ENCODE results near the gene UBR4. TPM values are rescaled to one million over a fixed set of nuclear protein-coding genes. Genes with fewer than 3 reads are reported as not detected.
A peak's percentile ranks its signal among the peaks of the same experiment; 100 is the strongest.

Gene UBR4
- total and polyA plus RNA-seq, 10 of the 15 experiments (the other 5 are each of a cell fraction or from before 2014, with no cell fraction given), result 34.2 to 124 (median 56.2) TPM

DNA sequence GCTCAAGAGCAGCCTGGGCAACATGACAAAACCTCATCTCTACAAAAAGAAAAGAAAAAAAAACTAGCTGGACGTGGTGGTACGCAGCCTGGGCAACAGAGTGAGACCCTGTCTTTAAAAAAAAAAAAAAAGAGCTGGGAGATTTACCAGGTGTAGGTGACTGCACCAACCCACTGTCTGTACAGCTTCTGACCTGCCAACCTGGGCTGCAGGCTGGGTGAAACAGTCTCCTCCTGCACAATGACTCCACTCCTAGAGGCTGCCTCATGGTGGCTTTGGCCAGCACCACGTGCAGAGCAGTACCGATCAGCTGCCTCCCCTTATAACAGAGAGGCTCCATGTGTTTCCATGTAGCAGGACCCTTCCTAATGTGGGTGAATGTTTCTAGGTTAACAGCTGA is 45.2 kb upstream of the UBR4 start:
- Histone ChIP-seq H3K79me2 (ENCODE audit: control insufficient read depth, insufficient read depth, low read length) (peaks cover 48% of the 10 kb centered on the region), H3K27ac (ENCODE audit: control insufficient read depth, insufficient read depth) (no peak overlapping the region), H3K9me3 (replicated peaks; ENCODE audit: control insufficient read depth, insufficient read depth, low read length) (no peaks in the 10 kb centered on the region), H3K9ac (ENCODE audit: control insufficient read depth, insufficient read depth, low read length) (no peak overlapping the region), H3K36me3 (ENCODE audit: control insufficient read depth in 2 of 2, insufficient read depth in 2 of 2, low read length in 1 of 2) (peaks cover 28% of the 10 kb centered on the region in 2 experiments), H2AFZ (ENCODE audit: control insufficient read depth, low read depth, low read length) (no peak overlapping the region), H4K20me1 (ENCODE audit: control insufficient read depth, insufficient read depth) (peaks cover 3% of the 10 kb centered on the region; the same call in 1 of the 2 replicates), H3K27me3 (replicated peaks in 1 of 2; ENCODE audit: control insufficient read depth in 2 of 2, insufficient read depth in 2 of 2, low read length in 1 of 2) (no peaks in the 10 kb centered on the region), H3K4me3 (no peak overlapping the region), H3K4me1 (ENCODE audit: control insufficient read depth, insufficient read depth, low read length) (peaks cover 6% of the 10 kb centered on the region), H3K4me2 (ENCODE audit: control insufficient read depth, insufficient read depth) (no peak overlapping the region)
- CTCF ChIA-PET, result no interaction called here
- SMC1A ChIA-PET (ENCODE audit: uncharacterized antibody, unreplicated experiment), result interaction anchor here (0.6 kb wide), 1 partner anchor 38 kb away, joined by 3 read pairs; no protein-coding TSS in a partner anchor
- BruUV-seq (replicated peaks), result no TSS peak
- TF ChIP-seq LARP7 (IDR thresholded peaks at IDR 0.05), result no peak
- 89% methylated on average over 2 of the region's 4 CpGs for WGBS (ENCODE audit: insufficient coverage, insufficient replicate concordance, low lambda C conversion rate, missing lambda C conversion rate)
- RAD21 ChIA-PET (ENCODE audit: unreplicated experiment), result no interaction called here
- in situ Hi-C loops (cut with MboI), result no loop called here
- intact Hi-C loops (cut with micrococcal nuclease; ENCODE audit: unreplicated experiment), result no loop called here
- no peak for DNase-seq (ENCODE audit: low read depth, low spot score)
- ATAC-seq, result no peak
- no peak for FAIRE-seq
- POLR2A ChIA-PET, result interaction anchor here (0.6 kb wide), 1 partner anchor 55 kb away, joined by 3 read pairs; no protein-coding TSS in a partner anchor

DNA sequence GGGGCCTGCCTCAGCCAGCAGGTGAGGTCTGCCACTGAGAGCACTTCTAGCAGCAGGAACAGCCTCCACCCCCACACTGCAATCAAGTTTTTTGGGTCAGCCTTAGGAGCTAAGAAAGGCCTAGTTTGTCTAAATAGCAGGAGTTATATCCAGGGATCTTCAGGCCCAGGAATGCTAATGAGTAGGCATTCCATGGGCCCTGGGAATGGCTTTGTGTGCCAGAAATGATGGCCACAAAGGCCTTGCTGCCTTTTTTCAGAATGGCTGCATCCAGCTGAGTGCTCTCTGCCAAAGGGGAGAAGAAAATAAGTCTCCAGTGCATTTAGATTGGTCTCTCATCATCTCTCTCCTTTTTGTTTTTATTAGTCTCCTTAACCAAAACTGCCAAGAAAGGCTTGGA is 44.4 kb upstream of the UBR4 start:
- FAIRE-seq (no peak), ATAC-seq (no peak), DNase-seq (ENCODE audit: low read depth, low spot score) (no peak)
- Histone ChIP-seq H2AFZ (ENCODE audit: control insufficient read depth, low read depth, low read length) (no peak overlapping the region), H3K4me3 (no peak overlapping the region; the same call in 1 of the 2 replicates), H3K27me3 (replicated peaks in 1 of 2; ENCODE audit: control insufficient read depth in 2 of 2, insufficient read depth in 2 of 2, low read length in 1 of 2) (no peaks in the 10 kb centered on the region), H3K9ac (ENCODE audit: control insufficient read depth, insufficient read depth, low read length) (peak overlapping the region; percentile 5; the same call in 1 of the 2 replicates), H3K36me3 (ENCODE audit: control insufficient read depth in 2 of 2, insufficient read depth in 2 of 2, low read length in 1 of 2) (peaks cover 21 to 22% of the 10 kb centered on the region in 2 experiments), H3K79me2 (ENCODE audit: control insufficient read depth, insufficient read depth, low read length) (peaks cover 54% of the 10 kb centered on the region), H4K20me1 (ENCODE audit: control insufficient read depth, insufficient read depth) (peaks cover 3% of the 10 kb centered on the region; the same call in 1 of the 2 replicates), H3K9me3 (replicated peaks; ENCODE audit: control insufficient read depth, insufficient read depth, low read length) (no peaks in the 10 kb centered on the region), H3K4me2 (ENCODE audit: control insufficient read depth, insufficient read depth) (peak overlapping the region; percentile 21; the same call in 1 of the 2 replicates), H3K27ac (ENCODE audit: control insufficient read depth, insufficient read depth) (no peak overlapping the region), H3K4me1 (ENCODE audit: control insufficient read depth, insufficient read depth, low read length) (peaks cover 12% of the 10 kb centered on the region)
- intact Hi-C loops (cut with micrococcal nuclease; ENCODE audit: unreplicated experiment) (loop anchor here (5.0 kb wide), 2 partner anchors 58 to 398 kb away; partner anchors contain the start of genes AKR7A2 and SLC66A1), in situ Hi-C loops (cut with MboI) (no loop called here)
- ChIA-PET RAD21 (ENCODE audit: unreplicated experiment) (no interaction called here), POLR2A (no interaction called here), CTCF (no interaction called here), SMC1A (ENCODE audit: uncharacterized antibody, unreplicated experiment) (no interaction called here)
- no TSS peak for BruUV-seq (replicated peaks)
- TF ChIP-seq BRCA1 (IDR thresholded peaks at IDR 0.05; ENCODE audit: low read depth, low read length) (no peak), POLR2AphosphoS2 (IDR thresholded peaks at IDR 0.05; ENCODE audit: low read depth, low read length) (no peak), CEBPB (IDR thresholded peaks at IDR 0.05; ENCODE audit: borderline replicate concordance in 1 of 2, low read depth in 2 of 2, low read length in 2 of 2) (no peak), MTA3 (IDR thresholded peaks at IDR 0.05; ENCODE audit: borderline replicate concordance, low read length) (no peak), MEF2A (IDR thresholded peaks at IDR 0.05; ENCODE audit: insufficient read depth, low read depth, low read length) (no peak), GATAD2B (conservative IDR thresholded peaks at IDR 0.05; ENCODE audit: low read depth) (no peak), MTA2 (IDR thresholded peaks at IDR 0.05; ENCODE audit: low read depth) (no peak), POU2F2 (IDR thresholded peaks at IDR 0.05; ENCODE audit: borderline replicate concordance, low read depth, low read length) (no peak), MXI1 (IDR thresholded peaks at IDR 0.05; ENCODE audit: low read depth, low read length) (no peak), CBX3 (IDR thresholded peaks at IDR 0.05; ENCODE audit: borderline replicate concordance, low read depth) (no peak), POLR2AphosphoS5 (IDR thresholded peaks at IDR 0.05; ENCODE audit: low read length) (no peak)
- TF ChIP-seq, protein P1, sequence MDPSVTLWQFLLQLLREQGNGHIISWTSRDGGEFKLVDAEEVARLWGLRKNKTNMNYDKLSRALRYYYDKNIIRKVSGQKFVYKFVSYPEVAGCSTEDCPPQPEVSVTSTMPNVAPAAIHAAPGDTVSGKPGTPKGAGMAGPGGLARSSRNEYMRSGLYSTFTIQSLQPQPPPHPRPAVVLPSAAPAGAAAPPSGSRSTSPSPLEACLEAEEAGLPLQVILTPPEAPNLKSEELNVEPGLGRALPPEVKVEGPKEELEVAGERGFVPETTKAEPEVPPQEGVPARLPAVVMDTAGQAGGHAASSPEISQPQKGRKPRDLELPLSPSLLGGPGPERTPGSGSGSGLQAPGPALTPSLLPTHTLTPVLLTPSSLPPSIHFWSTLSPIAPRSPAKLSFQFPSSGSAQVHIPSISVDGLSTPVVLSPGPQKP (IDR thresholded peaks at IDR 0.05; ENCODE audit: low read depth, low read length), result no peak
- TF ChIP-seq, protein P2, sequence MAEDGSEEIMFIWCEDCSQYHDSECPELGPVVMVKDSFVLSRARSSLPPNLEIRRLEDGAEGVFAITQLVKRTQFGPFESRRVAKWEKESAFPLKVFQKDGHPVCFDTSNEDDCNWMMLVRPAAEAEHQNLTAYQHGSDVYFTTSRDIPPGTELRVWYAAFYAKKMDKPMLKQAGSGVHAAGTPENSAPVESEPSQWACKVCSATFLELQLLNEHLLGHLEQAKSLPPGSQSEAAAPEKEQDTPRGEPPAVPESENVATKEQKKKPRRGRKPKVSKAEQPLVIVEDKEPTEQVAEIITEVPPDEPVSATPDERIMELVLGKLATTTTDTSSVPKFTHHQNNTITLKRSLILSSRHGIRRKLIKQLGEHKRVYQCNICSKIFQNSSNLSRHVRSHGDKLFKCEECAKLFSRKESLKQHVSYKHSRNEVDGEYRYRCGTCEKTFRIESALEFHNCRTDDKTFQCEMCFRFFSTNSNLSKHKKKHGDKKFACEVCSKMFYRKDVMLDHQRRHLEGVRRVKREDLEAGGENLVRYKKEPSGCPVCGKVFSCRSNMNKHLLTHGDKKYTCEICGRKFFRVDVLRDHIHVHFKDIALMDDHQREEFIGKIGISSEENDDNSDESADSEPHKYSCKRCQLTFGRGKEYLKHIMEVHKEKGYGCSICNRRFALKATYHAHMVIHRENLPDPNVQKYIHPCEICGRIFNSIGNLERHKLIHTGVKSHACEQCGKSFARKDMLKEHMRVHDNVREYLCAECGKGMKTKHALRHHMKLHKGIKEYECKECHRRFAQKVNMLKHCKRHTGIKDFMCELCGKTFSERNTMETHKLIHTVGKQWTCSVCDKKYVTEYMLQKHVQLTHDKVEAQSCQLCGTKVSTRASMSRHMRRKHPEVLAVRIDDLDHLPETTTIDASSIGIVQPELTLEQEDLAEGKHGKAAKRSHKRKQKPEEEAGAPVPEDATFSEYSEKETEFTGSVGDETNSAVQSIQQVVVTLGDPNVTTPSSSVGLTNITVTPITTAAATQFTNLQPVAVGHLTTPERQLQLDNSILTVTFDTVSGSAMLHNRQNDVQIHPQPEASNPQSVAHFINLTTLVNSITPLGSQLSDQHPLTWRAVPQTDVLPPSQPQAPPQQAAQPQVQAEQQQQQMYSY (CRISPR knock-in tag; IDR thresholded peaks at IDR 0.05), result no peak

All from GM12878 (cell line).